Natural killer cell (primary cell): ENCODE results near the gene PRKG1. TPM values are rescaled to one million over a fixed set of nuclear protein-coding genes. Genes with fewer than 3 reads are reported as not detected.

Source experiments
- ATAC-seq, 3 donors: fragments of 150-1000 bp in 2 of 3; fragments of 200-7000 bp in 1 of 3; cut with Tn5 transposase; 1 replicate in 1 of 3; 2 replicates in 2 of 3; pipeline ENCODE4 v1.10.0; 2021; ENCODE audit warnings: mild to moderate bottlenecking in 2 of 3, moderate library complexity in 2 of 3
- DNase-seq, 2 donors: peaks; one replicate each; pipeline versions ENCODE4 v3.0.0 to v3.0.0-alpha.2; 2013 to 2021; ENCODE audit warnings: mixed read lengths in 1 of 2
- H3K27ac ChIP-seq: one replicate; pipeline ENCODE4 v1.5.1; 2013; ENCODE audit warnings: mild to moderate bottlenecking, low read length
- H3K27me3 ChIP-seq: one replicate; pipeline ENCODE4 v1.6.1; 2013; ENCODE audit warnings: low read length; ENCODE audit not compliant: control insufficient read depth, insufficient read depth
- H3K36me3 ChIP-seq: one replicate; pipeline ENCODE4 v1.6.1; 2013; ENCODE audit warnings: low read length; ENCODE audit not compliant: control insufficient read depth, insufficient read depth
- H3K4me1 ChIP-seq: one replicate; pipeline ENCODE4 v1.6.1; 2013; ENCODE audit warnings: low read length; ENCODE audit not compliant: control insufficient read depth, insufficient read depth
- H3K4me3 ChIP-seq: one replicate; pipeline ENCODE4 v1.5.1; 2013; ENCODE audit warnings: low read length
- H3K9me3 ChIP-seq: one replicate; pipeline ENCODE4 v1.6.1; 2013; ENCODE audit warnings: low read length; ENCODE audit not compliant: control insufficient read depth, insufficient read depth
- H3K27ac Mint-ChIP-seq, 2 donors: one replicate each; pipeline ENCODE4 v1.8.0; 2022; ENCODE audit warnings: mild to moderate bottlenecking in 2 of 2, mixed read lengths in 2 of 2, moderate library complexity in 1 of 2
- H3K27me3 Mint-ChIP-seq, 2 donors: one replicate each; pipeline ENCODE4 v1.8.0; 2022; ENCODE audit warnings: low read depth in 2 of 2, mixed read lengths in 2 of 2
- H3K36me3 Mint-ChIP-seq: one replicate; pipeline ENCODE4 v1.8.0; 2022; ENCODE audit warnings: mixed read lengths
- H3K4me1 Mint-ChIP-seq, 2 donors: one replicate each; pipeline ENCODE4 v1.8.0; 2022; ENCODE audit warnings: mixed read lengths in 2 of 2
- H3K4me3 Mint-ChIP-seq: one replicate; pipeline ENCODE4 v1.8.0; 2022; ENCODE audit warnings: mild to moderate bottlenecking, moderate library complexity, mixed read lengths
- H3K9me3 Mint-ChIP-seq, 2 donors: one replicate each; pipeline ENCODE4 v1.8.0; 2022; ENCODE audit warnings: mixed read lengths in 2 of 2
- CTCF ChIP-seq: fragments of 200-600 bp; IDR thresholded peaks from one replicate; pipeline ENCODE4 v1.8.0; 2022; ENCODE audit warnings: antibody characterized with exemption
- WGBS: methylation state at CpG from one replicate; pipeline ENCODE4 v1.1.7; 2013; ENCODE audit warnings: missing lambda C conversion rate; ENCODE audit not compliant: insufficient coverage; 5-methylcytosine and 5-hydroxymethylcytosine counted together
- intact Hi-C: fragments of 100-400 bp; cut with micrococcal nuclease; formaldehyde crosslinking; loops from one replicate; pipeline ENCODE4 v1.14.2; 2022
- total RNA-seq, 4 donors: library from RNA; stranded (reverse); fragments of 120-200 nt in 1 of 4; gene quantifications; one replicate each; pipeline versions ENCODE4 v1.2.3 to v1.2.4, GENCODE V29; 2013 to 2022

Gene PRKG1
- total RNA-seq, 3 donors from 2014 or later (not counting 1 experiment from before 2014, with no cell fraction given), result 0.23 to 0.41 (median 0.35) TPM

- intact Hi-C loops, result no loop called here
- Histone ChIP-seq H3K36me3 (no peaks in the 10 kb centered on the region), H3K4me3 (no peak overlapping the region), H3K27ac (no peak overlapping the region), H3K4me1 (no peaks in the 10 kb centered on the region), H3K27me3 (no peaks in the 10 kb centered on the region), H3K9me3 (no peaks in the 10 kb centered on the region)
- Mint-ChIP-seq H3K4me3 (no peak overlapping the region), H3K36me3 (no peaks in the 10 kb centered on the region), H3K27ac (no peak overlapping the region), H3K27me3 (no peaks in the 10 kb centered on the region), H3K9me3 (peaks cover 0 to 8% of the 10 kb centered on the region in 2 donors), H3K4me1 (no peaks in the 10 kb centered on the region)
- no peak for TF ChIP-seq CTCF
- DNase-seq (no peak), ATAC-seq (no peak)
- WGBS, result no CpG with 5 or more reads among the region's 2 CpGs
Measured at GRCh38 chr10:51168086-51168815, 94.0 kb downstream of the PRKG1 start.

GRCh38 chr10:51169111-51169510 lies 94.8 kb downstream of the PRKG1 start:
- Mint-ChIP-seq H3K9me3 (peaks cover 0 to 8% of the 10 kb centered on the region in 2 donors), H3K4me3 (no peak overlapping the region), H3K36me3 (no peaks in the 10 kb centered on the region), H3K27ac (no peak overlapping the region), H3K4me1 (no peaks in the 10 kb centered on the region), H3K27me3 (no peaks in the 10 kb centered on the region)
- no peaks in the 10 kb centered on the region for H3K9me3 ChIP-seq
- no peak for DNase-seq
- no peaks in the 10 kb centered on the region for H3K4me1 ChIP-seq
- H3K4me3 ChIP-seq, result no peak overlapping the region
- 100% methylated on average over 1 of the region's 1 CpG for WGBS
- intact Hi-C loops, result no loop called here
- no peak for ATAC-seq
- H3K36me3 ChIP-seq, result no peaks in the 10 kb centered on the region
- H3K27ac ChIP-seq, result no peak overlapping the region
- H3K27me3 ChIP-seq, result no peaks in the 10 kb centered on the region
- no peak for TF ChIP-seq CTCF

GRCh38 chr10:51170518-51171245 lies 96.4 kb downstream of the PRKG1 start:
- Histone ChIP-seq H3K27me3 (no peaks in the 10 kb centered on the region), H3K4me3 (no peak overlapping the region), H3K27ac (no peak overlapping the region), H3K4me1 (no peaks in the 10 kb centered on the region), H3K9me3 (no peaks in the 10 kb centered on the region), H3K36me3 (no peaks in the 10 kb centered on the region)
- no peak for TF ChIP-seq CTCF
- DNase-seq, result no peak
- peaks cover 0 to 6% of the 10 kb centered on the region in 2 donors for H3K9me3 Mint-ChIP-seq
- H3K36me3 Mint-ChIP-seq, result no peaks in the 10 kb centered on the region
- 92% methylated on average over 2 of the region's 2 CpGs for WGBS
- no peak overlapping the region for H3K27ac Mint-ChIP-seq
- intact Hi-C loops, result no loop called here
- H3K4me1 Mint-ChIP-seq, result no peaks in the 10 kb centered on the region
- no peaks in the 10 kb centered on the region for H3K27me3 Mint-ChIP-seq
- no peak overlapping the region for H3K4me3 Mint-ChIP-seq
- ATAC-seq, result no peak
